Ishikawa (cell line): ENCODE measurements around the gene MATN3.

Experiments used
- RAD21 ChIP-seq: IDR thresholded peaks from 2 replicates; pipeline ENCODE4 v1.6.1; 2012; ENCODE audit warnings: low read depth
- REST ChIP-seq: IDR thresholded peaks from 2 replicates; pipeline ENCODE4 v1.6.1; 2012; ENCODE audit warnings: low read depth, mild to moderate bottlenecking
- TAF1 ChIP-seq: IDR thresholded peaks from 2 replicates; pipeline ENCODE4 v1.6.1; 2012; ENCODE audit warnings: low read depth, mild to moderate bottlenecking
- TEAD4 ChIP-seq: IDR thresholded peaks from 2 replicates; pipeline ENCODE4 v1.6.1; 2012

GRCh38 chr2:20052229-20052851, 39.9 kb upstream of the MATN3 start:
- TF ChIP-seq TEAD4 (no peak), RAD21 (no peak), TAF1 (no peak), REST (no peak)
